CD4-positive, alpha-beta T cell treated with Interleukin-21 for 1 hour (primary cell): ENCODE measurements around the gene PPM1J.

Experiments
- DNase-seq: peaks from one replicate; pipeline ENCODE4 v3.0.0-alpha.2; 2020

PPM1J gene

GRCh38 chr1:112687361-112687760 is 27.8 kb downstream of the PPM1J start:
- DNase-seq = no peak

- no peak for DNase-seq
Measured at GRCh38 chr1:112686835-112687234, 28.3 kb downstream of the PPM1J start.

- DNase-seq = no peak
Measured at GRCh38 chr1:112686417-112686816, 28.7 kb downstream of the PPM1J start.

- no peak for DNase-seq
Measured at GRCh38 chr1:112685913-112686312, 29.2 kb downstream of the PPM1J start.

- DNase-seq = no peak
Measured at GRCh38 chr1:112678605-112679004, 36.5 kb downstream of the PPM1J start.

- no peak for DNase-seq
Measured at GRCh38 chr1:112677501-112677900, 37.6 kb downstream of the PPM1J start.

- DNase-seq = no peak
Measured at GRCh38 chr1:112676543-112676942, 38.6 kb downstream of the PPM1J start.

- DNase-seq = no peak
Measured at GRCh38 chr1:112675728-112676381, 39.3 kb downstream of the PPM1J start.

- DNase-seq = peak; percentile 28
Measured at GRCh38 chr1:112674986-112675727, 40.0 kb downstream of the PPM1J start.

- peak; percentile 68 for DNase-seq
Measured at GRCh38 chr1:112674440-112674985, 40.6 kb downstream of the PPM1J start, which contains the start of gene MOV10. Gene MOV10 (plus strand): TSS chr1:112674659. CDS start chr1:112674913, 254 bp downstream.

GRCh38 chr1:112673592-112674439 is 41.3 kb downstream of the PPM1J start:
- peak; percentile 42 for DNase-seq

GRCh38 chr1:112672842-112673241 is 42.3 kb downstream of the PPM1J start:
- DNase-seq = no peak

- DNase-seq = no peak
Measured at GRCh38 chr1:112672009-112672408, 43.1 kb downstream of the PPM1J start.

GRCh38 chr1:112666946-112667345 is 48.2 kb downstream of the PPM1J start:
- no peak for DNase-seq

GRCh38 chr1:112665857-112666256 is 49.3 kb downstream of the PPM1J start:
- DNase-seq = no peak
